Retina (tissue), 1 donor: ENCODE results near the gene GPR75.

Source experiments
- DNase-seq: peaks from one replicate; pipeline ENCODE4 v3.0.0-alpha.2; 2016

The GPR75 gene

GRCh38 chr2:53859206-53860181 lies at the start of gene GPR75:
Gene GPR75, minus strand, starts transcription at chr2:53859967. Its CDS starts 5,211 bp downstream, at chr2:53854756.
- peak; percentile 75 for DNase-seq

- no peak for DNase-seq
Observed at GRCh38 chr2:53907582-53907981, 47.8 kb upstream of the GPR75 start.

- DNase-seq = no peak
Observed at GRCh38 chr2:53905396-53905795, 45.6 kb upstream of the GPR75 start.

GRCh38 chr2:53903011-53903410 lies 43.2 kb upstream of the GPR75 start:
- DNase-seq = no peak

GRCh38 chr2:53901192-53901591 lies 41.4 kb upstream of the GPR75 start:
- DNase-seq = no peak

GRCh38 chr2:53896864-53897263 lies 37.1 kb upstream of the GPR75 start:
- no peak for DNase-seq

- DNase-seq = no peak
Observed at GRCh38 chr2:53886406-53887280, 26.9 kb upstream of the GPR75 start.

GRCh38 chr2:53884883-53885282 lies 25.1 kb upstream of the GPR75 start:
- no peak for DNase-seq

GRCh38 chr2:53881986-53882385 lies 22.2 kb upstream of the GPR75 start:
- no peak for DNase-seq

GRCh38 chr2:53881360-53881759 lies 21.6 kb upstream of the GPR75 start:
- DNase-seq = no peak

- no peak for DNase-seq
Observed at GRCh38 chr2:53880756-53881155, 21.0 kb upstream of the GPR75 start.

- DNase-seq = no peak
Observed at GRCh38 chr2:53877556-53877955, 17.8 kb upstream of the GPR75 start.

- DNase-seq = no peak
Observed at GRCh38 chr2:53877112-53877511, 17.3 kb upstream of the GPR75 start.

GRCh38 chr2:53874401-53874950 lies 14.7 kb upstream of the GPR75 start:
- DNase-seq = no peak

GRCh38 chr2:53867773-53868172 lies 8.0 kb upstream of the GPR75 start:
- DNase-seq = no peak

- DNase-seq = no peak
Observed at GRCh38 chr2:53867169-53867568, 7.4 kb upstream of the GPR75 start.

- no peak for DNase-seq
Observed at GRCh38 chr2:53865962-53866361, 6.2 kb upstream of the GPR75 start.

- DNase-seq = no peak
Observed at GRCh38 chr2:53865264-53865663, 5.5 kb upstream of the GPR75 start.

- no peak for DNase-seq
Observed at GRCh38 chr2:53863538-53864227, 3.9 kb upstream of the GPR75 start.

GRCh38 chr2:53861824-53862223 lies 2.1 kb upstream of the GPR75 start:
- DNase-seq = no peak

- no peak for DNase-seq
Observed at GRCh38 chr2:53856272-53856671, 3.5 kb downstream of the GPR75 start.

GRCh38 chr2:53854678-53855077 lies 5.1 kb downstream of the GPR75 start:
- no peak for DNase-seq

GRCh38 chr2:53852532-53852931 lies 7.2 kb downstream of the GPR75 start:
- DNase-seq = no peak
